ENCODE measurements around the gene SORBS1. TPM values are rescaled to one million over a fixed set of nuclear protein-coding genes. Genes with fewer than 3 reads are reported as not detected.

Gene SORBS1
- total RNA-seq, 2 donors from 2014 or later: 16.7 to 17.9 TPM

GRCh38 chr10:95542330-95542729 is 18.8 kb downstream of the SORBS1 start:
- H3K4me3 ChIP-seq (ENCODE audit: low read length): peak overlapping the region; percentile 27
- peaks cover 64% of the 10 kb centered on the region for H3K4me1 Mint-ChIP-seq
- no peaks in the 10 kb centered on the region for H3K27me3 Mint-ChIP-seq (ENCODE audit: insufficient read depth)
- no peak overlapping the region for H3K27ac ChIP-seq (ENCODE audit: low read depth, low read length)
- no peak for TF ChIP-seq CTCF (conservative IDR thresholded peaks at IDR 0.05)
- WGBS, 2 experiments (ENCODE audit: insufficient coverage in 1 of 2, insufficient read length in 1 of 2): 57 to 64% methylated on average over 2 to 4 of the region's 4 CpGs
- peak overlapping the region; percentile 52 for H3K27ac Mint-ChIP-seq
- no peaks in the 10 kb centered on the region for H3K36me3 Mint-ChIP-seq (ENCODE audit: low read depth)
- H3K9ac ChIP-seq (ENCODE audit: extremely low read depth, low read length, poor library complexity, severe bottlenecking): no peak overlapping the region
- no peaks in the 10 kb centered on the region for H3K27me3 ChIP-seq (ENCODE audit: control insufficient read depth, insufficient read depth, low read length, poor library complexity, severe bottlenecking)
- H3K36me3 ChIP-seq (ENCODE audit: control insufficient read depth, insufficient read depth, low read length): no peaks in the 10 kb centered on the region
- no peak for DNase-seq
- H3K9me3 ChIP-seq (ENCODE audit: control insufficient read depth, low read length): no peaks in the 10 kb centered on the region
- peaks cover 31% of the 10 kb centered on the region for H3K4me1 ChIP-seq (ENCODE audit: control insufficient read depth, insufficient read depth, low read length)
- H3K4me3 Mint-ChIP-seq: no peak overlapping the region
- no peaks in the 10 kb centered on the region for H3K9me3 Mint-ChIP-seq

GRCh38 chr10:95540514-95541052 is 20.6 kb downstream of the SORBS1 start:
- no peak for DNase-seq
- Mint-ChIP-seq H3K4me3 (no peak overlapping the region), H3K27me3 (ENCODE audit: insufficient read depth) (no peaks in the 10 kb centered on the region), H3K4me1 (peaks cover 67% of the 10 kb centered on the region), H3K27ac (peak overlapping the region; percentile 28), H3K36me3 (ENCODE audit: low read depth) (no peaks in the 10 kb centered on the region), H3K9me3 (no peaks in the 10 kb centered on the region)
- Histone ChIP-seq H3K4me1 (ENCODE audit: control insufficient read depth, insufficient read depth, low read length) (peaks cover 31% of the 10 kb centered on the region), H3K27ac (ENCODE audit: low read depth, low read length) (no peak overlapping the region), H3K27me3 (ENCODE audit: control insufficient read depth, insufficient read depth, low read length, poor library complexity, severe bottlenecking) (no peaks in the 10 kb centered on the region), H3K36me3 (ENCODE audit: control insufficient read depth, insufficient read depth, low read length) (no peaks in the 10 kb centered on the region), H3K9ac (ENCODE audit: extremely low read depth, low read length, poor library complexity, severe bottlenecking) (no peak overlapping the region), H3K4me3 (ENCODE audit: low read length) (no peak overlapping the region), H3K9me3 (ENCODE audit: control insufficient read depth, low read length) (no peaks in the 10 kb centered on the region)
- 17 to 62% methylated on average over 1 to 2 of the region's 2 CpGs for WGBS, 2 experiments (ENCODE audit: insufficient coverage in 1 of 2, insufficient read length in 1 of 2)
- TF ChIP-seq CTCF (conservative IDR thresholded peaks at IDR 0.05): no peak

- no peaks in the 10 kb centered on the region for H3K27me3 Mint-ChIP-seq (ENCODE audit: insufficient read depth)
- no peaks in the 10 kb centered on the region for H3K9me3 ChIP-seq (ENCODE audit: control insufficient read depth, low read length)
- no peak overlapping the region for H3K4me3 ChIP-seq (ENCODE audit: low read length)
- no peaks in the 10 kb centered on the region for H3K27me3 ChIP-seq (ENCODE audit: control insufficient read depth, insufficient read depth, low read length, poor library complexity, severe bottlenecking)
- H3K27ac ChIP-seq (ENCODE audit: low read depth, low read length): no peak overlapping the region
- TF ChIP-seq CTCF (conservative IDR thresholded peaks at IDR 0.05): no peak
- 68 to 77% methylated on average over 3 to 7 of the region's 7 CpGs for WGBS, 2 experiments (ENCODE audit: insufficient coverage in 1 of 2, insufficient read length in 1 of 2)
- no peak overlapping the region for H3K27ac Mint-ChIP-seq
- peaks cover 37% of the 10 kb centered on the region for H3K4me1 ChIP-seq (ENCODE audit: control insufficient read depth, insufficient read depth, low read length)
- H3K36me3 ChIP-seq (ENCODE audit: control insufficient read depth, insufficient read depth, low read length): no peaks in the 10 kb centered on the region
- H3K4me1 Mint-ChIP-seq: peaks cover 70% of the 10 kb centered on the region
- H3K9ac ChIP-seq (ENCODE audit: extremely low read depth, low read length, poor library complexity, severe bottlenecking): no peak overlapping the region
- DNase-seq: no peak
- no peaks in the 10 kb centered on the region for H3K9me3 Mint-ChIP-seq
- no peaks in the 10 kb centered on the region for H3K36me3 Mint-ChIP-seq (ENCODE audit: low read depth)
- no peak overlapping the region for H3K4me3 Mint-ChIP-seq
Measured at GRCh38 chr10:95539560-95540284, 21.4 kb downstream of the SORBS1 start.

All from endodermal cell (in vitro differentiated cells).